ENCODE measurements around the gene TLX1.

TLX1 gene

DNA sequence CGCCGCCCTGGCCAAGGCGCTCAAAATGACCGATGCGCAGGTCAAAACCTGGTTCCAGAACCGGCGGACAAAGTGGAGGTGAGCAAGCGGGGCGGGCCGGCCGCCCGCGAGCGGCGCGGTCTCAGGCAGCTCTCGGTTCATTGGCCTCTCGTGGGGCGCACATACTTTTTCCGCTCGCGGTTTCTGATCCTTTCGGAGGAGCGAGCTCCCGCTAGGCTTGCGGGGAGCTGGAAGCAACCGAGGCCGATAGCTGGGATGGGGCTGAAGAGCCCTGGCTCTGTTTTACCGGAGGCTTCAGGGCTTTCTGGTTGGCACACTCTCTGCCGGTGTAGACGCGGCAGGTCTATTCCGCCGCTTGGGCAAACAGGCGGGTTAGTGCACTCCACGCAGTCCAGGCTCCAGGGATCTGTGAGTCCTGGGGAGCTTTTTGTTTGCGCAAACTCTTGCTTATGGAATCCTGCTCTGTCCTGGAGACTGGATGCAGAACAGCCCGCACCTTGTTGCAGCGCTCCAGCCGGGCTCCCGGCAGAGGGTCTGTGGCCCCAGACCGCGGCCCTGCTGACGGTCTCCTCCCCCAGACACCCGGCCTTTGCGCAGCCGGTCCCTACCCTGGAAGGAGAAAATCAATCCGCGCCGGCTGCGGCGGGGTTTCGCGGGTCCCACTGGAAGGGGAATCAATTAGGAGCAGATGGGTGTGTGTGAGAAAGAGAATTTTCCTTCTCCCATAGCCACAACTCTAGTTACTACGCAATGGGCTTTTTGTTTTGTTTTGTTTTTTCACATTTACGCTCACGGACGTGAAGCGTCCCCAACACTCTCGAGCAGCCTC is 3.4 kb downstream of the TLX1 start:
- DNase-seq, result peak; percentile 32

DNA sequence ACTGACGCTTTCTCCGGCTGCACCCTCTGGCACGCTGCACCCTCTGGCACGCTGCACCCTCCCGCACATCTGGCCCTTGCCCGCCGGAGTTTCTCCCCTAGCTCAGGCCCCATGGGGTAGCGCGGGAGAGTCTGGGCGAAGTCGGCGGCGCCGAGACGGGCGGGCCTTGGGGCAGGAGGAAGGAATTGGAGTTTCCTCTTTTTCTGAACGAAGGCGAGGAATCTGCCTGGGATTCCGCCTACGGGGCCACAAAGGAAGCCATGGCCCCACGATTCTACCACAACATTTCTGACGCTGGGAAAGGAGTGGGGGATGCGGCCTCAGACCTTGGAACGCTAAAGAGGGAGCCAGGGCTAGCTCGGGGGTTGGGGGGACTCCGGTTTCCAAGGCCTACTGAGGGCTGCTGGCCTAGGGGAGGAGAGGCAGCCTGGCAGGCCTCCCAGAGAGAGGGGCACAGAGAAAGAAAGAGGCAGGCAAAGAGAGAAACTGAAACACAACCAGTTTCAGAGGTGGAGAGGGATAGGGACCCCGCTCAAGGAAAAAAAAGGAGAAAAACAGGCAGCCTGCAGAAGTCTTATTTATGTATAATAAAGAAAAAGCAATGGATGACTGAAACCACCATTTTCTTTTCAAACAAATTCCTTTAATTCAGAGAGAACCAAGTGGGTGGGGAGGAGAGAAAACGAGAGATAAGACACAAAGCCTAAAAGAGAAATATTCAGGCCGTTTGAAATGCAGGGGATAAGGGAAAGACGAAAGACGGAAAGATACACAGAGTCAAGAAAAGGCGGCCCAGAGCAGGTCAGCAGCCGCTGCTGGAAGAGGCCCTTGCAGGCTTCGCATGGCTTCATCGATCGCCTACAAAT is 4.3 kb downstream of the TLX1 start:
- DNase-seq, result peak; percentile 17

DNA sequence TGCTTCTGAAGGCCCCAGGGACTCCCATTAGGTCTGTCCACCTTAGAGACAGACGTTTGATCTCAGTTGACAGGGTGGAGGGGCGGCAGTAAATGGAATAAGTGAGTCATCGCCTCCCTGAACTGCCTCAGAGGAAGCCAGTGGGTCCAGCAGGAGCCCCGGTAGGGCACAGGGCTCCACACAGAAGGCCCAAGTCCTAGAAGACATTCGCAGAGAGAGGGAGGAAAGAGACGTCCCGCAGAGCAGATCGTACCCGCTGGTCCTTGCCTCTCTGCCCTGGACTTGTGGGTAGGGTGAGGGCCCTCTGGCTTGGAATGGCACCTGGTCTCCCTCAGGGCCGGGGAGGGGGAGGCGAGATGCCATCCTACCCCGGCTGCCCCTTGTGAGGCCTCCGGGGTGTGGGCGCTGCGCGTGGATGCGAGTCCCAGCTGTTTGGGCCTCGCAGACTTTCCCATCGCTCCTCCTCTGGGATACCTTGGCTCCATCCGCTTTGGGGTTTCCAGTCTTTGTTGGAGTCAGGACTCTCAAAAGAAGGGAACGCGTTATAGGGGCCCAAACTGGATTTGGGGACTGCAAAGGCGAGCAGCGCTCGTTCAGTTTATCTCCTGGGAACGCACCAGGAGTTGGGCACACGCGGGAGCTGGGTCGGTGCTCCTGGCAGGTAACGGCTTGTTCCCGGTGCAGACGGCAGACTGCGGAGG is 5.1 kb downstream of the TLX1 start:
- DNase-seq, result peak; percentile 31

DNA sequence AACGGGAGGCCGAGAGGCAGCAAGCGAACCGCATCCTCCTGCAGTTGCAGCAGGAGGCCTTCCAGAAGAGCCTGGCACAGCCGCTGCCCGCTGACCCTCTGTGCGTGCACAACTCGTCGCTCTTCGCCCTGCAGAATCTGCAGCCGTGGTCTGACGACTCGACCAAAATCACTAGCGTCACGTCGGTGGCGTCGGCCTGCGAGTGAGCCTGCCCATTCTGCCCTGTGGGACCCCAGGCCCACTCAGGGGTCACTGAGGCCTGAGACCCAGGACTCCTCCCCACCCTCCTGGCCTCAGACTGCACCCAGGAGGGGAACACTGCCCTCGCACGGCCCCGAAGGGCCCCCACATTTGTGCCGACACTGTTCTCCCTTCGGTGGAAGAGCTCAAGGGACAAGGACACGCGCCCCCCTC is 5.6 kb downstream of the TLX1 start:
- peak; percentile 3 for DNase-seq

DNA sequence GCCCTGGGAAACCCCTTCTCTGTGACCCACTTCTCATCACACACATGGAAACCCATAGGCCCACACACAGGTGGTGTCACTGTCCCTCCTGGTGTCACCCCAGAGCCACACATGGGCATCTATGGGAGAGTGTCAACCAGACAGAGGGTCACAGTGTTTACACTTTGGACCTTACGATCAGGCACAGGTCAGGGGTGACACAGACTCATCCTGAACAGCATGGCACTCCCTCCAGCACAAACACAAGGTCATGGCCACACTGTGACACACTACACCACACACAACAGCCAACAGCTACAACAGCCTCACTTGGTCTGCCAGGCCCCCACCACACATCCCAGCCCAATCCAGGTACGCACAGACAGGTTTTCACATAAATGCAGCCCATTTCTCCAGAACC is 6.2 kb downstream of the TLX1 start:
- DNase-seq, result no peak

DNA sequence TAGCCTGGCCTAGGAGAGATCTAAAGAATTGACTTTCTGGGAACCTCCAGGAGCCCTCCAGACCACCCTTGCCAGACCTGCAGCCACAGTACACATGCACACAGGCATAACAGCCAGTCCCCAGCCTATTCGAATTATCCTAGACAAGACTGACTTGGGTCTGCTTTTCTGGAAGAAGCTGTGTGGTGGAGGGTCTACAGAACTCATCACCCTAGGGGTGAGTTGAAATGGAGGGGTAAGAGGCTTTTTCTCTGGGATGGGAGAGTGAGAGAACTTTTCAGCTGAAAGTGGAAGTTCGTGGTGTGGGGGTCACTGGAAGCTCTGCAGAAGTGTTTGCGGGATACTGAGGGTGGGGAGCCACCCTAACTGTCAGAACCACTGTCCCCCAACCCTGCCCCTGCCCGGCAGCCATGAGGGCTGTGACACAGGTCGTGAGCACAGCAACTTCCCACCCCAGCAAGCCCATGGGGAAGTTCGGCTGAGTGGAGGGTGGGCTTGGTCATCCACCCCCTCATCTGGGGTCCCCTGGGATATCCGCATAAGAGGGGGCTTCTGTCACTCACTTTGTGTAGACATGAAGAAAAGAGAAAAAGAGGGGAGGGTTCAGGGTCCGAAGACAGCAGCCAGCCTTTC is 7.8 kb downstream of the TLX1 start:
- DNase-seq, result no peak

DNA sequence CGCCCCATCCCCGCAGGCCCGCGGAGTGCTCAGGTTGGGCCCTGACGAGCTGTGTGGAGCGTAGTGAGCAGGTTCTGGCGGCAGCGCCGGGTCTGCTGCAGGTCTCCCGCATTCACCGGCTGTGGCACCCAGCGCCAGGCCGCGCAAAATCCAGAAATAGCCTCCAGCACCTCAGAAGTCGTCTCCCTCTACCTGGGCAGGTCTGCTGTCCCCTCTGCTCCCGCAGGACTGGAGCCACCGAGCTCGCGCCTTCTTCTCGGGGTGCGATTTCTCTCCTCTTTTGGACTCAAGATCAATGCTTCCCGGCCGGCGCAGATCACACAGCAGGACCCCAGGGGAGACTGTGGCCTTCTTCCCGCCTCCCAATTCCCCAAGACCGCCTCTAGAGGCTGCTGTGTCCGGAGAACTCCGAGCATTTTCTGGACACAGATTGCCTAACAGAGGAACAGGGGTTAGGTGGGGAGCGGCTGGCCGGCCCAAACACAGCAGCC is 8.4 kb downstream of the TLX1 start:
- DNase-seq, result no peak

DNA sequence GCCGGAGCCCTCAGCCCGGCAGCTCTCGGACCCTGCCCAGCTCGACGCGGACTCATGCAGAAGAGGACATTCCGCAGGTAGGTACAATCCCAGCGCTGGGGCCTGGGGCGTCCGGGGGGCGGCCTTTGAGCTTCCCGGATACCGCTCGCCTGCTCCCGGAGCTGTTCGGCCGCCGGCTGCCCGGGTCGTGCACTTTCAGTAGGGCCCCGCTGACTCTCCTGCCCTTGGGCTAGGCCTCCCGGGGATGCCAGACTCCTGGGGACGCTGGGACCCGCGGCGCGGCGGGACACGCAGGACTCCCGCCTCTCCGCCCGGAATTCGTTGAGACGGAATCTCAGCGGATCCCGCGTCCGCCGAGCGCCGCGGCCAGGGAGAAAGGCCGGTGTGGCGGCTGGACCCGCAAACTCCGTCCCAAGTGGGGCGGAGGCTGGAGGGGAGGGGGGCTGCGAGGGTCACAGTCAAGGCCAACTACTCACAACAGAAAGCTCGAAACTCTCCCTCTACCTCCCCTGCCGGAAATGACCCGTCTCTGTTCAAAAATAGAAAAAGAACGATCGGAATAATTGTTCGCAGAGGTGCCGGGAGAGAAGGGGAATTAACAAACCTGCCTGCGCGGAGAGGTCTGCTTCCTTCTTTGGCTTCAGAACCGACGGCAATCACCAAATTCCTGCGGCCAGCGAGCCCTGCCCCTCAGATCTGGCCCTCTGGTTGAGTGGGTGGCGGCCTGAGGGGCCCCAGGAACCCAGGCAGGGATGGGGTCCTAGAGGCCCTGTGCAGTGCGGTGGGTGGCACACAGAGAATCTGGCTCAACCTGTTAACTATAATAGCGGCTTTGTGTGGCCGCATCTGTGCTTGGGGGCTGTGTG is 9.2 kb downstream of the TLX1 start:
- DNase-seq, result no peak

DNA sequence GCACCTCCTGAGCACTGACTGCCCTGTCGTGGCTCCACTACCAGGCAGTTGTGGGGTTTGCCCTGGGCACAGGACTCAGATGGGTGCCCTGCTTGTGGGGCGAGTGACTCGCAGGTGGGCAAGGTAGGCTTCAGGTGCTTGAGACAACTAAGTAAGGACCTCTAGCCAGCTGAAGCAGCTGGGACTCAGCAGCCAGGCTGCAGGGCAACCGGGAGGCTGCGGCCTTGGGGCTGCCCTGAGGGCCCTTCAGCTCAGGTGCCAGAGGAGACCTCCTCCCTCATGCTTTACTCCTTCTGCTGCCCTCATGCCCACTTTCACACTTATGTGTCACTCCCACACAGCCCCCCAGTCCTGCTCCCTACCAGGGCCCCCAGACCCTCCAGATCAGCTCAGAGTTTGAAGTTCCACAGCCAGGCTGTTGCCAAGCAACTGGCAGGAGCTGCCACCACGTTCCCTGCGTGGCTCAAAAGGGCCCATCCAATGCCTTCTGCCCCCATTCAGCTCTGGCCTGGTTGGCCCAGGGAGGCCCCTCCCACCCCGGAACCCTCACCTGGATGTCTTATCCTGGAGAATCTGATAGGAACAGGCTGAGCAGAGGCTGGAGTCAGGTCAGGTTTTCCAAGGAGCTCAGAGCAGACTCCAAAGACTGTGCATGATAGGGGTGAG is 10.0 kb downstream of the TLX1 start:
- no peak for DNase-seq

DNA sequence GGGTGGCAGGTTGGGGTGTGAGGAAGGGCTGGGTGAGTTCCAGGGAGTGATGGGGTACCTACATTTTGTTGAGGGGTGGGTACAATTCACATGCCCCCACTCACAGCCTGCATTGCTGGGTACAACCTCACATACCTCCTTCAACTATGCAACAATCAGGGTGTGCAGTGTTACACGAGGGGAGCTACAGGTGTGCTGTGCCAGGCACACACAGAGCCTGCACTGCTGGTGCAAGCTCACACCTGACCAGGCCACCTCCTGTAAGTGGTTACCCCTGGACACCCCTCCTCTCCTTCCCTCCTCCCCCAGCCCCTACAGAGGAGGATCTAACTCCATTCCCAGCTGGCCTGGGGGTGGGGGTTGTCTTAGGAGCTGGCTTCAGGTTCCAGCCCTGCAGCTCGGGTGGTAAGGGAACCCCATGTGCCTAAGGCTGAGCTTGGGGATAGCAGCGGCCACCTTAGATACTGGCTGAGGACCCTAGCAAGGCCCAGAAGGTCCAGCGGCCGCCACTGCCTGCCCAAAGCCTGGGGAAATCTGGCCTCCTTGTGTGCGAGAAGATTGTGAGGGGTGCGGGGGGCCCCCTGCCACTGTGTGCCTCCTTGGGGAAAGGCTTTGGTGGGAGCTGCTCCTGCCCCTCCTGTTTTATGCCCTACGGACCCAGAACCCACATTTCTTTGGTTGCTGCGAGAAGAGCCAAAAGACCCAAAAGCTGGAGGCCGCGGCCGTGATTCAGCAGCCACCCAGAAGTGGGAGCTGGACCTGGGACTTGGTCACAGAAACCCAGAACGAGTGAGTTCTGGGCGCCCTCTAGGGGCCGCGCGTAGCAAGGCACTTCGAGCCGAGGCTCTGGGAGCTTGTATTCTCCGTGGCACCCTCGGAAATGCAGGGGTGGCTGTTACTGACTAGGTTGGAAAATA is 10.8 kb downstream of the TLX1 start:
- DNase-seq, result peak; percentile 89

DNA sequence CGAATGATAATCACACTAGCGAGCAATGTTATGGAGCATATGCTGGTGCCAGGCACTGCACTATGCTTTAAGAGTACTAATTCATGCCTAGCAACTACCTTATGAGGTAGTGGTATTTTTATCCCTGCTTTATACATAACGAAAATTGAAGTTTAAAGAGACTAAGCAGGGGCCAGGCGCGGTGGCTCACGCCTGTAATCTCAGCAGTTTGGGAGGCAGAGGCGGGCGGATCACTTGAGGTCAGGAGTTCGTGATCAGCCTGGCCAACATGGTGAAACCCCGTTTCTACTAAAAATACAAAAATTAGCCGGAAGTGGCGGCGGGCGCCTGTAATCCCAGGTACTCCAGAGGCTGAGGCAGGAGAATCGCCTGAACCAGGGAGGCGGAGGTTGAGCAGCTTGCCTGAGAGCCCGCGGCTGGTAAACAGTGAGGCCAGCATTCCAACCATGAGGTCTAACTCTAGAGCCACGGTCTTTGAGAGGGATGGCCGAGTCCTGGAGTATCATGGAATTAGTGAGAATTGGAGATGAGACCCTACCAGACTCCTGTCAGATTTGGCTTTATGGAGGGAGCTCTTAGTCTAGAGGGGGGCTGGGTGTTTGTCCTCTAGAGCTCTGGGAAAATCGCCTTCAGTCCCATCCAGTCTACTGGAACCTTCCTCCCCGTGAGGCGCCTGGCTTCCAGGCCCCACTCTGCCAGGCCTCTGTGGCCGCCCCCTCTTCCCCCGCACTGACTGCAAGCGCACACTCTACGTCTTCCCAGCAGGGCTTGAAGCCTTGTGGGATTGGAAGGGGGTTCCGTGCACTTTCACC is 11.6 kb downstream of the TLX1 start:
- DNase-seq, result no peak

DNA sequence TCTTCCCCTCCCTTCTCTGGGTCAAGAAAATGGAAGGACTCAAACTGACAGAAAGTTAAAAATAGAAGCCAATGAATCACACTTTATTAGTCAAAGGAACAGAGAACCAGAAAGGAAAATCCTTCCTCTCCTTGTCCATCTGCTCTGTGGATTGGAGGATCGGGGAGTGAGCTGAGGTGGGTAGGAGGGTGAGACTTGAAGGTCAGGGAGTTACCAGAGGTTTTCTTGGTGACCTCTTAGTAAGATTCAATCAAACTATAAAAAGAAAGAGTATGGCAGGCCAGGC is 12.2 kb downstream of the TLX1 start:
- no peak for DNase-seq

DNA sequence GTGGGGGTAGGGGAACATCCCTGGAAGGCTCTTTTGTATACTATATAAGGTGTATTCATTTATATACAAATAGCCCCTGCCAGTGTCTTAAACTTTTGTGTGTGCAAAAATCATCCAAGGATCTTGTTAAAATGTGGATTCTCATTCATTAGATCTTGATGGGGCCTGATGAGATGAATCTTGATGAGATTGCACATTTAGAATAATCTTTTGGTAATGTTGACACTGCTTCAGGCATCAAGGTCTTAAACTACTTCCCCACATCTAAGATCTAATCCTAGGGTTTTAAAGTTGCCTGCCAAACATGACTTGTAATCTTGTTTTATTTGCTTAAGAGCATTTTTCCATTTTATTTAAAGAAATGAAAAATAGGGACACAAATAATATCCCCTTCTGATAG is 13.0 kb downstream of the TLX1 start:
- no peak for DNase-seq

DNA sequence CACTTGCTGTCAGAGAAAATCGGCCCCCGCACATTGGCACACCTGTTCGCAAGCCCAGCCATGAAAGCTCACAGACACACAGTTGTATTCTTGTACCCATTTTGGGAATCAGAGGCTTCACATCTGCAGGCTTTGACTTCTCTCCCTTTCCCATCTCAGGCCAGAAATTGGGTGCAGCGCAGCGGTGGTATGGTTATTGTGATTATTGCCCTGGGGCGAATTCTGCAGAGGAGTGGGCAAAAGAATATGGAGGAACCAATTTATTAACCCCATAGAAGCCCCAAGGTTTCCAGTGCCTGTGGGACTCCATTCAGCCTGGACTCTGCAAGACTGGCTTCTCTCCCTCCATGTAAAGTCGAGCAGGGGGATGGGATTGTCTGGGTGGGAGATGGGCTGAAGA is 14.0 kb downstream of the TLX1 start:
- DNase-seq, result no peak

DNA sequence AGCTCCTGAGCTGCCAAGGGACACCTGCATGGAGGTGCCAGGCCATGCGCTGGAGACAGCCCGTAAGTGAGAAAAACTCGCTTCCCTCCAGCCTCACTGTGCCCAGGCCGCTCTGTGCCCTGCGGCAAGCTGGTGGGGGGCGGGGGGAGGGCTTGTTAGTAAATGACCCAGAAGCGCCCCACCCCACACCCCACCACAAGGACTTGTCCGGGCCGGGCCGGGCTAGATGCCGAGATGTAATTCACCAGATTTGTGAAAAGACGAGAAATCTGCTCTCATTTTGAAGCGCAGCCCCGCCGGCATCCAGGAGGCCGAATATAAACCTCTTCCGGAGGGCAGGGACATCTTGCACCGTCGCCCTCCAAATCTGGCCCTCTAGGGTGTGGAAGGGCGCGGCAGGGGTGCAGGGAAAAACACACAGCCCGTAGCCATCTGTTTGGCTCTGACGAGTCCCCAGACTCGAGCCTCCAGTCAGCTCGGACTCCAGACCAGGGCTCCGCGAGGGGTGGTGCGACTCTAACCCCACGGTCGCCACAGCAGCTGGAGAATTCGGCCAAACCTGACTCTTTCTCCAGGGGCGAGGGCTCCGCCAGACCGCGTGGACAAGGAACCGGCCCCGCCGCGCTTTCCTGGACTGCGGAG is 14.8 kb downstream of the TLX1 start:
- no peak for DNase-seq

DNA sequence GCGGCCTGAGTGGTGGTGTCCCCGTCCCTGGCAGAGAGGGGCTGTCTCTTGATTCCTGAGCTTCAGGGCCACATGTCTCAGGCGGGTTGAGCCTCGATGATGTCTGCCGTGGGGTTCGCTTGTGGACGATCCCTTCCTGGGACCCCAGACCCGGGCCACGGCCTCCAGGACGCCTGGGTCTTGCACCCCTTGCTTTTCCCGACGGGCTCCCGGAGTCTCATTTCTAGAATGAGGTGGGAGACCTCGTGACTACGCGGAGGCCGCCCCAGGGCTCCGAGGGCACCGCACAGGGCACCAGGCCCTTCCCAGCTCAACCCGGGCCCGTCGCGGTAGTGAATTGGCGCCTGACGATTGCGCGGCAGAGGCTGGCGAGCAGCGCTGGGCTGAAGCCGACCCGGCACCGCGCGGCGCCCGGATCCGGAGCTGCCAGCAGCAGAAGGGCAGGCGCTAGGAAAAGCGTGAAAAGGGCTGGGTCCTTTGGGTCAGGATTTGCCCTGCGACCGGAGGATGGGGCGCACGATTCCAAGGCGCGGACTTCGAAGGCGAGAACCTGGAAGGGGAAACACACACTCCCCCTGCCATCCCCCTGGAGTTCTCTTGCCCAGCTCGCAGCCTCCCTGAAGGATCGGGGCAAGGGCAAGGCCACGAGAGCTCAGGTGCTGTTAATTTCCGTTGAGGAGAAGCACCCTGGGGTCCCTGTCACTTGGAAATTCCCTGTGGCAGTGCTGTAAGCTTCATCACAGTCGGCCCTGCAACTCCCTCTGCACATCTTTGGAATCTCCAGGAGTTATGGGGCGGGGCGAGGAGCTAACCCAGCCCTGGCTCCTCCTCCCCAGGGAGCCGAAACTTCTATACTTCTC is 15.5 kb downstream of the TLX1 start:
- DNase-seq, result peak; percentile 32

DNA sequence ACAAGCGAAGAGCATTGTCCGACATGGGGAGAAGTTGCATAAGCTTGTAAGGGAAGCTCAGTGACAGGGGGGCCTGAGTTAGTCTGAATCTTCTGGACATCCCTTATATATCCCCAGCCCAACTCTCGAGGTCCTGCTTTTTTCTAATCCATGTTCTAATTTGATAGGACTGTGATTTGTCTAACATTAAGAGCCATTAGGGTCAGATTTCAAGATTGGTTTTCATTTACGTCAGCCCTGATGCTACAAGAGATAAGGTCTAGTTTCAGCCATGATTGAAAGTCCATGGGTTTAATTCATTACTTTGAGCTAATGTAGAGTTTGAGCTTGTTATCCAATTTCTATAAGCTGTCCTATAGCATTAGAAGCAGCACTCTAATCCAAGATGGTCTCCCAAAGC is 20.3 kb downstream of the TLX1 start:
- DNase-seq, result no peak

DNA sequence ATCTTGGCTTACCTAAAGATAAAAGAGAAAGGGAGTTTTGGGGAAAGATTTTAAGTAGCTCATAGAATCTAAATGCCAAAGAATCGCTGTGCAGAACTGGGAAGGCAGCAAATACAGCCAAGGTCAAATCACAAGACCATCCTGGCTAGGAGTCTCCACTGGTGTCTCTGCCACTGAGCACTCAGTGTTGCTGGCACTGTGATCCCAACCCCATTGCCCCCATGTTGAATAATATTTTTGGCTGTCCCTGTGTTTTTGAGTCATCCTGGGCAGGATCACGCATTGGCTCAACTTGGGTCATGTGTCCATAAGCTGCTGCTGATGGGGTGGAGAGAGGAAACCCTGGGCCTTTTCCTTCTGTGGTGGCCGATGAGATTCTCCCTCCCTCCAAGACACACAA is 21.2 kb downstream of the TLX1 start:
- DNase-seq, result no peak

All from stimulated activated CD4-positive, alpha-beta T cell treated with anti-CD3 and anti-CD28 coated beads, Interleukin-15, amount 100 ng/mL, for 24 hours (primary cell).